Subcutaneous adipose tissue (tissue), 4 donors: ENCODE results near the gene SGPL1. TPM values are rescaled to one million over a fixed set of nuclear protein-coding genes. Genes with fewer than 3 reads are reported as not detected.

ENCODE experiments used
- total RNA-seq, 4 donors: library from RNA; depleted of rRNA; stranded (reverse); fragments of >200 nt; gene quantifications; one replicate each; pipeline ENCODE4 v1.1.0, GENCODE V29; 2016
- TF ChIP-seq, protein P1 (sequence below): fragments of 450-650 bp; IDR thresholded peaks from one replicate; pipeline ENCODE4 v1.5.1; 2016; ENCODE audit warnings: low read depth, mild to moderate bottlenecking, control low read depth, antibody characterized with exemption, moderate library complexity

The SGPL1 gene, protein sequence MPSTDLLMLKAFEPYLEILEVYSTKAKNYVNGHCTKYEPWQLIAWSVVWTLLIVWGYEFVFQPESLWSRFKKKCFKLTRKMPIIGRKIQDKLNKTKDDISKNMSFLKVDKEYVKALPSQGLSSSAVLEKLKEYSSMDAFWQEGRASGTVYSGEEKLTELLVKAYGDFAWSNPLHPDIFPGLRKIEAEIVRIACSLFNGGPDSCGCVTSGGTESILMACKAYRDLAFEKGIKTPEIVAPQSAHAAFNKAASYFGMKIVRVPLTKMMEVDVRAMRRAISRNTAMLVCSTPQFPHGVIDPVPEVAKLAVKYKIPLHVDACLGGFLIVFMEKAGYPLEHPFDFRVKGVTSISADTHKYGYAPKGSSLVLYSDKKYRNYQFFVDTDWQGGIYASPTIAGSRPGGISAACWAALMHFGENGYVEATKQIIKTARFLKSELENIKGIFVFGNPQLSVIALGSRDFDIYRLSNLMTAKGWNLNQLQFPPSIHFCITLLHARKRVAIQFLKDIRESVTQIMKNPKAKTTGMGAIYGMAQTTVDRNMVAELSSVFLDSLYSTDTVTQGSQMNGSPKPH
- total RNA-seq, result 10 to 100 TPM; 25.9 to 52.6 (median 42.0) TPM

DNA sequence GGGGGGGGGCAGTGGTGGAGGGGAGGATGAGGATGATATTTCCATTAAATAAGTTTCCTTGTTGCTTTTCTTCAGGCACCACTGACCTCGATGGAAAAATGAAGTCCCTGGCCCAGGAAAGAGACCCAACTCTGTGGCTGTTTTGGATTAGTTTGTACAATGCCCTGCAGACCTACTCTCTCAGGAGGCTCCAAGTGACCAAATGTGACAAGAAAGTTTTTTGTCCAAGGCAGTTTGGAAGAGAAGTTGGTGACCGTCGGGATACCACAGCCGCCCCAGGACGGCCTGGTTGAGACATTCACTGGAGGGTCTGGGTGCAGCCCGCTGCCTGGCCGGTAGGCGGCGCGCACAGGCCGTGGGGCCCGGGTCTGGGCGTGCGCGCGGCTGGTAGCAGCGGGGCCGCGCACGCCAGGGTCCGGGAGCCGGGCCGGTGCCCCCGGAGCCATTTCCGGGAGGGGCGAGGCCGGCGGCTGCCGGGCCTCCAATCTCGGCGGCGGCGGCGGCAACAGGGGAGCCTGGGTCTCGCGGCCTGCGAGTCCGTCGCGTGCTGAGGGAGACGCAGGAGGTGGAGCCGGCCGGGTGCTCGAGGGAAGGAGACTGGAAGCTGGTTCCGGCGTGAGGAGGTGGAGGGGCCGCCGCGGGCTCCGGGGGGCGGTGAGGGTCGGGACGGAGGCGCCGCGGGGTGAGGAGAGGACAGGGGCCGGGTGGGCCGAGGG lies at the start of gene SGPL1:
Gene SGPL1, plus strand, starts transcription at position 445 of the 716 bp plus-strand sequence. CDS start 906 bp downstream, outside the sequence.
- TF ChIP-seq, protein P1, sequence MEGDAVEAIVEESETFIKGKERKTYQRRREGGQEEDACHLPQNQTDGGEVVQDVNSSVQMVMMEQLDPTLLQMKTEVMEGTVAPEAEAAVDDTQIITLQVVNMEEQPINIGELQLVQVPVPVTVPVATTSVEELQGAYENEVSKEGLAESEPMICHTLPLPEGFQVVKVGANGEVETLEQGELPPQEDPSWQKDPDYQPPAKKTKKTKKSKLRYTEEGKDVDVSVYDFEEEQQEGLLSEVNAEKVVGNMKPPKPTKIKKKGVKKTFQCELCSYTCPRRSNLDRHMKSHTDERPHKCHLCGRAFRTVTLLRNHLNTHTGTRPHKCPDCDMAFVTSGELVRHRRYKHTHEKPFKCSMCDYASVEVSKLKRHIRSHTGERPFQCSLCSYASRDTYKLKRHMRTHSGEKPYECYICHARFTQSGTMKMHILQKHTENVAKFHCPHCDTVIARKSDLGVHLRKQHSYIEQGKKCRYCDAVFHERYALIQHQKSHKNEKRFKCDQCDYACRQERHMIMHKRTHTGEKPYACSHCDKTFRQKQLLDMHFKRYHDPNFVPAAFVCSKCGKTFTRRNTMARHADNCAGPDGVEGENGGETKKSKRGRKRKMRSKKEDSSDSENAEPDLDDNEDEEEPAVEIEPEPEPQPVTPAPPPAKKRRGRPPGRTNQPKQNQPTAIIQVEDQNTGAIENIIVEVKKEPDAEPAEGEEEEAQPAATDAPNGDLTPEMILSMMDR, result no peak

DNA sequence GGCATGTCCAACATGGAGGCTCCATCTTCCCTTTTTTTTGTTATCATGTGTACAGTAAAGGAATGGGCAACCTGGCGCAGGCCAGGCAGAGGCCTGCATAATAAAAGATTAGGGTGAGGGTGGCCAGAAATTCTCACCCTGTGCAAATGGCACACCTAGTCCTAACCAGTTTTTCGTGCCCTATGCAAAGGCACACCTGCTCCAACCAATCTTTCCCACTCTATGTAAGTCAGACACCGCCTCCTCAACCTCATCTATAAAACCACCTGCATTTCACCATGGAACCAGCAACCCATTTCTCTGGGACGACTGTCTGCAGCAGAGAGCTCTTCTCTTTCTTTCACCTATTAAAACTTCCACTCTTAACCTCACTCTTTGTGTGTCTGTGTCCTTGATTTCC lies 46.6 kb upstream of the SGPL1 start:
- TF ChIP-seq, protein P1, result no peak

DNA sequence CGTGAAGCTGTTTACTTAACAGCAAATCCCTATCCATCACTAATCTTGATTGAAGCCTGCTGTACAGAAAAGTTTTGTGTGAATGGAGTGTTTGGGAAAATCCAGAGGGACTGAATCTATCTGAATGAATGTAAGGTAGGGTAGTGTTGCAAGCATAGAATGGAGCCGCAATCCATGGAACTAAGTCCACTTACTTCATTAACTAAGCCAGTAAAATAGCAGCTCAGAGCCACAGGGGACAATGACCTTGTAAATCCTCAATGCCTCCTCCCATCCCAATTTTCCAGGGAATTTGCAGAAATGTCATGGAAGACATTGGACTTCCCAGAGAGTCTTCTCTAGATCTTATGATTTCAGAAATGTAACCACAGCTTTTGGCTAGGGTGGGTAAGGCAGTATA lies 45.7 kb upstream of the SGPL1 start:
- TF ChIP-seq, protein P1, result no peak

DNA sequence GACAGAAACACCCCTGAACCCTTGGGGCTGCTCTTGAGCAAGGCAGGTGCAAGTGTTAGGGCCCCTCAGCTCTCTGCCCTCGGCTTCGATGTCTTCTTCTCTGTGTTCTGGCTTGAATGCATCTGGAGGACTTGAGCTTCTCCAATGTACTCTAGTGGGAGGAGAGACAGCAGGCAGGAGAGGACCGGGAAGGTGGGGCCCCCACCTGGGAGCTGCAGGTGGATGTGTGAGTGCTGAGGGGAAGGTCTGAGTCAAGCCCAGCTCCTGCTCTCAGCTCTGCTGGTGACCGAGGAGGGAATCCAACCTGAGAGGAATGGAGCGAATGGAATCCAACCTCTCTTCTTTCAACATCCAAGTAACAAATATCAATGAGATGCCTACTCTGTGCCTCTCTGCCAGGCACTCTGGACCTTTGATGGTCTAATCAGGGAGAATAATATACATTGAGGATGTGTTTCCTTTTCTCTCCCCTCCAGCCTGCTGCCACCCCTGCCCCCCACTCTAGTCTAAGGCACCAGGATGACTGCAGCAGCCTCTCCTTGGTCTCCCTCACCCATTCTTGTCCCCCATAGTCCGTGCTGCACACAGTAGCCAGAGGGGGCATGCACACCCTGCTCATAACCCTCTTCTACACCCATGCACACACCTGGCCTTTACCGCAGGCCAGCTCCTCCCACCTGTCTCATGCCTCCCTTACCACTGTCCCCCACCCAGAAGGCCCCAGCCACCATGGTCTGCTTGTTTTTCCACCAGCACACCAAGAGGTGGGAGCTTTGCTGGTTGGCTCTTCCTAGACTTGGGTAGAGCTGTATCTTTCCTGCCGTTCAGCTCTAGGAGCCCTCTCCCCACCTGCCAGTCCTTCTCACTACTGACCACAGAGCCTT lies 44.2 kb upstream of the SGPL1 start:
- TF ChIP-seq, protein P1, result no peak

DNA sequence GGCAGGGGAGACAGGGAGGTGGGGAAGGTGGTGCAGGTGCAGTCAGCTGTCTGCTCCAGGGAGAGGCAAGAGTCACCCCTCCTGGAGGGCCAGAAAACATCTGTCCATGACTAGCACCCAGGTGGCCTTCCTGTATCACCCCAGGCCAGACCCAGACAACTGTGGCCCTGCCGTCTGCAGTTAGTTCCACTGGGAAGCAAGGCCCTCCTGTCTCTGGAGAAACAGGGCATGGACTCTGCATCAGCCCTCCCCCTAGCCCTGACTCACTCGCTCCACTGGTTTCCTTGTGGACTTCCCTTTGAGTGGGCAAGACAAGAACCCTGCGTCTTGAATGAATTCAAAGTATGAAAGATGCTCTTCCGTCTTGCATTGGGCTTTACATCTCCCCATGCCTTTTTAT lies 43.1 kb upstream of the SGPL1 start:
- TF ChIP-seq, protein P1, result no peak

DNA sequence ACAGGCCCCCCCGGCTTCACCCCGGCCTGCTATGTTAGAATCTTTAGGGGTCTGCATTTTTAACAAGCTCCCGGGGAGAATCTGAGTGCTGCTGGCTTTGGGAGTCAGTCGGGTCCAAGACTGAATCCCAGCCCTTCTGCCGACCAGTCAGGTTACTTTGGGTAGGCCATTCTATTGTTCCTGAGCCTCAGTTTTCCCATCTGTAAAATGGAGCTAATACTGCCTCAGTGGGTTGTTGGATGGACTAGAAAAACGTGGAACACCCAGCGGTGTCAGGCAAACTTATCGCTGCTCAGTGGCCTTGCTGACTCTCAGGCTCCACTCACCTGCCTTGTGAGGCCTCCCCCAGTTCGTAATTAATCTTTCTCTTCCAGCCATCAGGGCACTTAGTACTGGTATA lies 42.3 kb upstream of the SGPL1 start:
- TF ChIP-seq, protein P1, result no peak
